Activated CD4-positive, alpha-beta T cell treated with anti-CD3 and anti-CD28 coated beads, Interleukin-2, Interleukin-4, amounts not matched to agents 100 ng/mL and 50 ng/mL, durations not matched to agents 16 hours and 8 hours (primary cell): ENCODE results near the gene NECTIN4.

Experiments
- DNase-seq: peaks from one replicate; pipeline ENCODE4 v3.0.0-alpha.2; 2020; ENCODE audit warnings: low spot score

The NECTIN4 gene

DNA sequence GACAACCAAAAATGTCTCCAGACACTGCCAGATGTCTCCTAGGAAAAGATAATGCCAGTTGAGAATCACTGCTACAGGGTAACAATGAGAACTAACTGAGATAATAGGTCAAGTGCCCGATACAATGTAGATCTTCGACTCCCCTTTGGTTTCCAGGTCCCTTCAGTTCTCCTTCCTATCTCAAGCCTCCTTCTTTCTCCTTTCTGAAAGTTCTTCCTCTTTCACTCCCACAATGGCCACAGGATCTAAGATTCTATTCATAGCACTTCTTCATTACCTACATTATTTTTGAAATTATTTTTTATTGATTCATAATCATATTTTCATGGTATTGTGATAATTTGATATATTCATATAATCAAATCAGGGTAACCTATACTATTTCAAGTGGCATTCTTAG lies 22.2 kb upstream of the NECTIN4 start:
- DNase-seq: no peak

GRCh38 chr1:161111117-161111516 lies 21.8 kb upstream of the NECTIN4 start:
- no peak for DNase-seq

- no peak for DNase-seq
These were observed 17.1 kb upstream of the NECTIN4 start for GRCh38 chr1:161106431-161106830.

DNA sequence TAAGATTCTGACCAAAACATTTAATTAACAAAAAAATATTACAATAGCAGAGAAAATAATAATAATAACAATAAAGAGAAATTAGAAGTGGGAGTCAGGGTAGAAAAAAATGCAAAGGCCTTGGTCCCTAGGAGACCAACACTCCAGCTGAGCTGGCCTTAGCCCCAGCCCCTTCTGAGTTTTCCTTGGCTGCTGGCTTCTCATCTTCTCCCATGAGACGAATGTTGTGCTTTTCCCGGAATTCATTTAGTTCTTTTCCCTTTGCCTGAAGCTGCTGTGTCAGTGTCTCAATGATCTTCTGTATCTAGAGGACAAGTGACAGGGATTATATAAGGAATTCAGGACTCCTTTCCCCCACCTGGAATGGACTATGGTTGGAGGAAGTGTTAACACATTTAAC lies 11.2 kb upstream of the NECTIN4 start:
- no peak for DNase-seq

DNA sequence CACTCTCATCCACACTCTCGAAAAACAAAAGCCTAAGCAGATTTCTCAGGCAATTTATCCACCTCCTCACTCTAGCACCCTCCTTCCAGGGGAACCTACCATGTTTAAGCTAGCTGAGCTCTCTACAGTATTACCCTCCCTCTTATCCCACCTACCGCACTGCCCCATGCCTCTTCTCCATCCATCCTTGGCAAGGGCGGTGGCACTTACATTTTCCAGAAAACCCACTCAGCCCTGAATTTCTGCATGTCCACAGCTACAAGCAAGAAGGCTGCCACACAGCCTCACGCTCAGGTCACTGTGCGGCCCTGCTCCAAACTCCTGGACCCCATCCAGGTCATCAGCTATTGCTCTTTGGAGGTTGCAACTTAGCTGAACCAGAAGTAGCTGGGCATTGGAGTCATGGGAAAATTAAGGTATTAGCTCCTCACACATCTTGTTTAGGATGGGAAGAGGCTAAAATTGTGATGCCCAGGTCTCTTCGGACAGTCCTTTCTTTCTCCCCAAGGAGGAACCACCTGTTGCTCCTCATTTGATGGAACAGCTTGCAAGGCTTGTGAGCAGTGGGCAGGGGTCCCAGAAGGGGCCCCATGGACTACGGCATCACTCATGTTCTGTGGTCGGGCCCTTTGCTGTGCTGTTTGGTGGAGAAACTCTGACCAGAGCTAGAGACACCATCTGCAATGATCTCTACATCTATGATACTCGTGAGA lies 9.9 kb upstream of the NECTIN4 start:
- DNase-seq: no peak

DNA sequence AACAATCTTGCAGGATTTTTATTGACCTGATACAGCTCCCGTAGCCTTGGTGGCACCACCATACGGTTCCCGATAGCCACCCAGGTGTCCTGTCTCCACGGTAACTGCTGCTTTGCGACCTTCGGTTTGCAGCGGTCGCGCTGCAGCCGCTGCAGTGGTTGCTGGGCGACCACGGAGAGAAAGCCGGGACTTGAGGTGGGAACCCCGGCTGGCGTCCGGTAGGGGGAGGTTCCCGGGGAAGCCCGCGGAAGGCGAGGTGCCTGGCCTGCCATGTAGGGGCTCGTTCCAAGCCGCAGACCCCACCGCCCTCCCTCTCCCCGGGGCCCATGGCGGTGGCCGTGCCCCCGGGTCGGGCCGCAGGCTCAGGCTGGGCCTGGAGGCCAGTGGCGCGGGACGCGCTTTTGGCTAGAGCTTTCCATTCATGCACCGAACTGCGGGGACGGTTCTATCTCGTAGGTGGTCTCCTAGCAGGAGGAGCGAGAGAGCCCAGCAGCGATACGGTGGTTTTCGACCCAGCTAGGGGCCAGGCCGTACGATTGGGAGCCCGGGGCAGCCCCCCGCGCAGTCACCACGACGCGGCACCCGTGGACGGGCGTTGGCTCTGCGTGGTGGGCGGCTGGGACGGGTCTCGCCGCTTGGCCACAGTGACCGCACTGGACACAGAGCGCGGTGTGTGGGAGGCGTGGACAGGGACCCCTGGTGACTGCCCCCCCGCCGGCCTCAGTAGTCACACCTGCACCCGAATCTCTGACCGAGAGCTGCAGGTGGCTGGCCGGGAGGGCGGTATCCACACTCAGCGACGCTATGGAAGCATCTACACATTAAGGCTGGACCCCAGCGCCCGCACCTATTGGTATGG lies 9.1 kb upstream of the NECTIN4 start, which contains the start of gene KLHDC9:
Gene KLHDC9 (plus strand): TSS at position 152 of the 859 bp plus-strand sequence. CDS start 175 bp downstream, at position 327.
- peak; percentile 84 for DNase-seq

DNA sequence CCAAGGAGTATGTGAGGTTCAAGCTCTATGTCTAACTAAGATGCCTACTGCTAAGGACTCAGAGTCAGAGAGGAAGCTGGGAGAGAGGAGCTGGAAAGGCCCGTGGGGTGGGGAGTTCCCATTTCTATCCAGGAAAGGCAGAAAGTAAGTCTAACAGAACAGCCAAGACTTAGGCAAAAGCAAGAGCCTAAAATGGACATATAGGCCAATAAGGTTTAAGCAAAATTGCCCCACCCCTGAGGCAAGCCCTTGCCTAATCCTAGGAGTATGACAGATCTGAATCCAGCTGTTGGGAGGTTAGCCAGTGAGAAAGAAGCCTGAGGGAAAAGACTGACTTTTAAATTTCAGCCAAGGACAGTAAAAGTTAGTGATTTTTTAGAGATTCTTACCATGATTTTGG lies 7.2 kb upstream of the NECTIN4 start:
- no peak for DNase-seq

DNA sequence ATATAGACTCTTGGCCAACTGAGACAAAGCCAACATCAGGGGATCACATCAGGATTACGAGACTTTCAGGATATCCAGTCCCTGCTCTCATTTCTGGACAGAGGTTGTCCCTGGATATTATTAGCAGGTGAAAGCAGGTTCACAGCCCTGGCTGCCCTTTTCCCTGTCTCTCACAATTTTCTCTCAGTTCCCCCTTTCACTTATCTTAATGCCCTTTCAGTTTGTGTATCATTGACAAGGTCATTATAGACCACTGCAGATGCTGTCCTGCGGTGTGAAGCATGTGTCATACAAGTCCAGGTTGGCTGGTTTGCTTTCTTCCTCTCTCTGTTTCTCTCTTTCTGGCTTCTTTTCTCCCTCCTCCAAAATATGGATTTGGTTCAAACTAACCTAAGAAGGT lies 6.7 kb upstream of the NECTIN4 start:
- DNase-seq: no peak

DNA sequence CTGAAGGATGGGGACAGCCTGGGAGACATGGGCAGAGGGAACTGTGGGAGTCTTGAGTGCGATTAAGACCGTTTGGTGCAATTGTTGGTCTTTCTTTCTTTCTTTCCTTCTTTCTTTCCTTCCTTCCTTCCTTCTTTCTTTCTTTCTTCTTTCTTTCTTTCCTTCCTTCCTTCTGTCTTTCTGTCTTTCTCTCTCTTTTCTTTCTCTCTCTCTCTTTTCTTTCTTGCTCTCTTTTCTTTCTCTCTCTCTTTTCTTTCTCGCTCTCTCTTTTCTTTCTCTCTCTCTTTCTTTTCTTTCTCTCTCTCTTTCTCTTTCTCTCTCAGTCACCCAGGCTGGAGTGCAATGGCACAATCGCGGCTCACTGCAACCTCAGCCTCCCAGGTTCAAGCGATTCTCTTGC lies 5.9 kb upstream of the NECTIN4 start:
- no peak for DNase-seq

DNA sequence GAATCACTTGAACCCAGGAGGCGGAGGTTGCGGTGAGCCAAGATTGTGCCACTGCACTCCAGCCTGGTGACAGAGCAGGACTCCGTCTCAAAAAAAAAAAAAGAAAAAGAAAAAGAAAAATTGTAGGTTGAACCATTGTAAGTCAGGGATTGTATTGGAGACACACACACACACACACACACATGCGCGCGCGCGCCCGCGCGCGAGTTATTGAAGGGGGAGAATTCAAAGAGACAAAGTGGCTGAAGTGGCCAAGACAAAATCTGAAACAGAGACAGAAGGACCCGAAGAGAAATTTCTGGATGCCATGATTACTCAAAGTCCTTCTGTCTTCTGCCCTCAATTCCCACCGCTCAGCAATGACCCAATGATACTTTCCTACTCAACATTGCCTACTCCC lies 5.1 kb upstream of the NECTIN4 start:
- DNase-seq: no peak

GRCh38 chr1:161092621-161093028 lies 3.3 kb upstream of the NECTIN4 start:
- peak; percentile 39 for DNase-seq

DNA sequence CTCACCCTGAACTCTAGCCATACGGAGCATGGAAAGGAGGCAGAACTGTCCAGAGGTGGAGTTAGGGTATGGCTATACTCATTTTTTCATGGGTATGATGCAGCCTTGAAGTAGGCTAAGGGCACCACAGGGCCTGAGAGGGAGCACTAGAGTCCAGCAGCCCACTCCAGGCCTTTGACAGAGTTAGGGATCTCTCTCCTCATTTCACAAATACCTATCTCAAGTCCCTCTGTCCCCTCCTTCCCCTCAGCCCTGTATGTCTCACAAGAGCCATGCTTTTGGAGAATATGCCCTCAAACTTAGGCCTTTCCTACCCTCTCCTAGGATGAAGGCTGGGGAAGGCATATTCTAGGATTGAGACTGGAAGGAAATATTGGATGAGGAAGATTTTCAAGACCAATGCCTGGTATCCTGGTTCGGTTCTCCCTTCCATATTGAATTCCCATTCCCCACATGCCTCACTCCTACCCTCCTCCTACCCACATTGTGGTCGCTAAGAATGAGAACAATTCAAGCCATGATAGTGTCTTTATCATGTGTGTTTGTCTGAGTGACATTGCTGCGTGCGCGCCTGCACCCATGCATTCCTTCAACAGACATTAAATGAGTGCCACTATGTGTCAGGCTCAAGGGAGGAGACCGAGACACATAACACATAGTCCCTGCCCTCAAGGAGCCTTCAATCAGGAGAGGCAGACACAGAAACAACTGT lies 2.6 kb upstream of the NECTIN4 start:
- no peak for DNase-seq

DNA sequence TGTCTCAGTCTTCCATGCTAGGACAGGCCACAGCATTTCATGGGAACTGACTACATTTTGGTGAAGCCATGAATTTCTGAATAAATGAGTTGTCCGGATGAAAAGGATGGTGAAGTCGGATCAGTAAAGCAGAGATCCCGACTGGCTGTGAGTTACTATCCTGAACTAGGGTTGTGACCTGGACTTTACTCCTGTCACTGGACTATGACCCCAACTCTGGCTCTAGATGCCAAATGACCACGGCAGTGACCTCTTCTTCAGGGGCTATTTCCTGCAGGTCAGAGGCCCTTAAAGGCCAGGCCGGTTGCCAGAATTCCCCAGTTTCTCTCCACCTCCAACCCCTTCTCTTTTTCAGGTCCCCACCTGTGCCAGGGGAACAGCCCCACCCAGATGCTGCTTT lies 1.7 kb upstream of the NECTIN4 start:
- no peak for DNase-seq

- DNase-seq: no peak
These were observed 1.3 kb upstream of the NECTIN4 start for GRCh38 chr1:161090617-161091016.

DNA sequence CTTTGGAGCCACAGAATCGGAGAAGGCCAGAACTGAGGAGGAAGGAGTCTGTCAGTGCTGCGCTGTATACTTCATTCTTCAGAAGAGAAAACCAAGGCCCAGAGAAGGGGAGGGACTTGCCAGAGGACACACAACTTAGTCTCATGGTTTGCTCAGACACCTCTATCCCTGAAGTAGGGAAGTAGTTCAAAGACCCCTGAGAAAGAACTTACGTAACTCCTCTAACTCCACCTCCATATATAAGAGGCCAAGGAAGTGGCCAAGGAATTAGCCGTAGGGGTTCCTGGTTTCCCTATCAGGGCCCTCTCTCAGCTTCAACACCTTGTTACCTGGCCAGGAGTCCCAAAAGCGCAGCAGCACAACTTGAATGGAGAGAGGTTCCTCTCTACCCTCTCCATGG lies 580 bp upstream of the NECTIN4 start:
- no peak for DNase-seq

DNA sequence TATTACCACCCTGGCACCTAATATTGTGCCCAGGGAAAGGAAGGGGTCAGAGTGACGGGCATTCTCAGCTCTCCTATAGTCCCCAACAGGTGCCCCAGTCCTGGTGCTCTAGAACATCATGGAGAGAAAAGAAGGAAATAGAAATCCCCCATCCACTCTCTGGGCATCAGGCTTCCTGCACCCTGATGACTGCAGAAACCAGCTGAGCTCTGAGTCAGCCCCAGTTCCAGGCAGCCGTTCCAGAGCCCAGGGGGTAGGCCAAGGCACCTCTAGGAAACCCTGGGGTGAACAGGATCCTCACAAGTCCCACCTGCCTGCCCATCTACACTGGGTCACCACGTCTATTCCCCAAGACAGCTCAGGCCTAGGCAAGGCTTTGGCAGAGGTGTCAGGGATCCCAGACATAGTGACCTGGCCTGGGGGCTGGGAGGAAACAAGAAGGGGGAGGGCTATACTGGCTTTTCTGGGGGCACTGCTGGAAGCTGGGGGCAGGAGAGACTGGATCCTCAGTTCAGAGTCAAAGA lies 709 bp downstream of the NECTIN4 start:
- no peak for DNase-seq

DNA sequence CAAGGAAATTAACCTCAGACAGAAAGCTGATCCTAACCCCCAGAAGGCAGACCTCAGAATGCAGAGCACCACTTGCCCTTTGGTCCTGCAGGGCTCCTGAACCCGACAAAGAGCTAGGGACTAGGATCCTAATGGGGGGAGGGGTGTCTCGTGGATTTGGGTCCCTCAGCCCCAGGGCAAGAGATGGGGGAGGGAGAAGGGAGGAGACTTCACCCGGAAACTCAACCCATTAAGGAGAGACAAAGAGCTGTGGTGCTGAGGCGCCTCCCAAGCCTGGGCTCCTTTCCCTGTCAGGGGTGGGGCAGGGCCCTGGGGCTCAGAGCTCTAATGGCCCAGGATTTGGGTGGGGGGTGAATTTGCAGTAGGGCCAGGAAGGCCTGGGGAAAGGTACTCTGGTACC lies 2.9 kb downstream of the NECTIN4 start:
- no peak for DNase-seq

DNA sequence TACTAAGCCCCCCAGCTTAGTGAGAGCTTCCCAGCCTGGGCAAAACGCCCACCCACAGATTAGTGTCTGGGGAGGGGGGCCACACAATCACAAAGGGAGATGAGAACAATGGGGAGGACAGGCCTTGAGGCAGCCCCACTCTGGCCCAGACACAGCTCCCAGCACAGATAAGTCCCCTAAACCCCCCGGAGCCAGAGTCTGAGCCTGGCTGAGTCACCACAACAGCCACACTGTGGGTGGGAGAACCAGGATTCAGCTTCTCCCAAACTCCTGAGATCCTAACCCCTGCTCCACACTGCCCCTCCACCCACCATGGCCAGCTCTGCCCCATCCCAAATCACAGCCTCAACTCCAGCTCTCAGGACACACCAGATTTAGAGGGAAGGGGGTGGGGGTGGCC lies 4.2 kb downstream of the NECTIN4 start:
- DNase-seq: no peak

DNA sequence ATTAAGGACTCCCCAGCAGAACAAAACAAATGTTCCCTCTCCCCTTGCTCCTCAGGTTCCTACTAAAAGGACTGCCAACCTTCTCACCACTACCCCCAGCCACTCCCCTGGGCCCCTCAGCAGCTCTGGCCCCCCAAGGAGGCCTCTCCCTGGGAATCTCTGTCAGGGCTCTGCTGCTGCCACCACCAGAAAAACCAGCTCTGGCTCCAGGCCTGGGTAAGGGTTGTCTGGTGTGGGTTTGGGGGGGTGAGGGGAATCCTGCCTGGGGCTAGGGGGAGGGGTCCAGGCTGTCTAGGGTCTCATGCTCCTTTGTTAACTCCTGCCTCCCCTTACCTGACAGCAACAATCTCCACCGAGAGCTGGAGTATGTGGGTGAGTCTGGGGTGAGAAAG lies 4.8 kb downstream of the NECTIN4 start:
- no peak for DNase-seq

- DNase-seq: no peak
These were observed 5.4 kb downstream of the NECTIN4 start for GRCh38 chr1:161083748-161084596.

GRCh38 chr1:161082996-161083747 lies 6.2 kb downstream of the NECTIN4 start:
- no peak for DNase-seq
